HG03159 (cell line): ENCODE results near the gene SPEN.

Experiments
- ATAC-seq: cut with Tn5 transposase; IDR thresholded peaks from one replicate; pipeline ENCODE4 v1.9.1; 2021; ENCODE audit warnings: mild to moderate bottlenecking, moderate library complexity; ENCODE audit not compliant: unreplicated experiment

The SPEN gene

GRCh38 chr1:15935056-15935950 lies 87.8 kb downstream of the SPEN start:
- ATAC-seq, result no peak

- no peak for ATAC-seq
These were observed 88.5 kb downstream of the SPEN start for GRCh38 chr1:15936025-15936424.

DNA sequence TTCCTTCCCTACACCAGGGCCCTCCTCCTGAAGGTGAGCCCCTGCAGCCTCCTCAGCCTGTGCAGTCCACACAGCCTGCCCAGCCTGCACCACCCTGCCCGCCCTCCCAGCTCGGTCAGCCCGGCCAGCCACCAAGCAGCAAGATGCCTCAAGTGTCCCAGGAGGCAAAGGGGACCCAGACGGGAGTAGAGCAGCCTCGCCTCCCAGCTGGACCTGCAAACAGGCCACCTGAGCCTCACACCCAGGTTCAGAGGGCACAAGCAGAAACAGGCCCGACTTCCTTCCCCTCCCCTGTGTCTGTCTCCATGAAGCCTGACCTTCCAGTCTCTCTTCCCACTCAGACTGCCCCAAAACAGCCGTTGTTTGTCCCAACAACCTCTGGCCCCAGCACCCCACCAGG lies 89.6 kb downstream of the SPEN start:
- no peak for ATAC-seq

DNA sequence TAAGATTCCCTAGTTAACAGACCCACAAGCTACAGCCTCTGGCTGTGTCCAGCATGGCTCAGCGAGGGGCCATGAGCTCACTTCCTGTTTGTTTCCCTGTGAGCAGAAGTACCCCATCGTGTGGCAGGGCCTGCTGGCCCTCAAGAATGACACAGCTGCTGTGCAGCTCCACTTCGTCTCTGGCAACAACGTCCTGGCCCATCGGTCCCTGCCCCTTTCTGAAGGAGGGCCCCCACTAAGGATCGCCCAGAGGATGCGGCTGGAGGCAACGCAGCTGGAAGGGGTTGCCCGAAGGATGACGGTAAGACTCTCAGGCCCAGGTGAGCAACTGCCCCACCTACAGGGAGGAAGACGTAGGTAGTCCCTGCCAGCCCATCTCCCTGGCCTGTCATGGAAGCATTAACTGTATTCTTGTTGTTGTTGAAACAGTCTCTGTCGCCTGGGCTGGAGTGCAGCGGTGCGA lies 90.2 kb downstream of the SPEN start:
- ATAC-seq, result no peak

DNA sequence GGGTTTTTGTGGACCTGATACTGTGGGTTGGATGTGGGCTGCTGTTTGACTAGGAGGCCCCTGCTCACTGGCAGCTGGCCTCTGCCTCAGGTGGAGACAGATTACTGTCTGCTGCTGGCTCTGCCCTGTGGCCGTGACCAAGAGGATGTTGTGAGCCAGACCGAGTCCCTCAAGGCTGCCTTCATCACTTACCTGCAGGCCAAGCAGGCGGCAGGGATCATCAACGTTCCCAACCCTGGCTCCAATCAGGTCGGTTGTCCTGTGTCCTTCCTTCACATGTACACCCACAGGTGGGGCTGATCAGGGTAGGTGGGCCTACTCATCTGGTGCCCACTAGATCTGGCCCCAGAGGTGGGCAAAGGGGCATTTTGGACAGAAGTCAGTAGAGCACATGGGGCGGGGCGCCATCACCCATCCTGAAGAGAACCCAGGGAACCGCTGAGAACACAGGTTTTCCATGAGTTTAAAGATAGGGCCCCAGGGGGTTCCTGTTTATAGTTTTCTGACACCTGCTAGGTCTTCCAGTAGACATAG lies 91.2 kb downstream of the SPEN start:
- no peak for ATAC-seq

DNA sequence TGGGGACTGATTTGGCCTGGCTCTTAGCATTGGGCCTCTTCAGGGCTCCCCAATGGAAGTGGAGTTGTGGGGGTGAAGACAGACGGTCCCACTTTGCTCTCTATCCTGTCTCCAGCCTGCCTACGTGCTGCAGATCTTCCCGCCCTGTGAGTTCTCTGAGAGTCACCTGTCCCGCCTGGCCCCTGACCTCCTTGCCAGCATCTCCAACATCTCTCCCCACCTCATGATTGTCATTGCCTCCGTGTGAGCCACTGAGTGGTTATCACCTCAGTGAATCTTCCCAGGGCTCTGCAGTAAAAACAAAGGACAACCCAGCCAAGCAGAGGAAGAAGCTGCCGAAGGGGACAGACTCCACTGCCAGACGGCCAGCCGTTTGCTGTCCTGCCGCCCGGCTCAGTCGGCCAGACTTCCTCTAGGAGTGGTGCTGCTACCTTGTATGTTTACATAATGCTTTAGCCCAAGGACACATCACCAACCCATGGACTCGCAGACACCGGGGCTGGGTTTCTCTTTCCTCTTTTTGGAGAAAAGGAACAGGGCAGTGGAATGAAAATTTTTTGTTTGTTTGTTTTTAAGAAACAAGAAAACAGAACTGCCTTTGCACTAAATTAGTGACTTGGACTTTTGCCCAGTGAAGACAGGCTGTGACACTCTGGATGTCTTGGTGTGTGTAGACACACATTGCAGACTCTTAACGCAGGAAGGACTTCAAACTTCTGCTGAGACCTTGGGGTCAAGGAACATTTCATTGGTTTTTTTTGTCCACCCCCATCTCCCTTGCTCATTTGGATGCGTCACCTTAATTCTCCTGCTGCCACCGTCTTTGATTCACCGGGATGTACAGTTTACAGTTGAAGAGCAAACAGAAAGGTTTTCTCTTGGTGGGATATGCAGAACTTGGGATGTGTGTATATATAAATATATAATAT lies 91.9 kb downstream of the SPEN start:
- no peak for ATAC-seq

DNA sequence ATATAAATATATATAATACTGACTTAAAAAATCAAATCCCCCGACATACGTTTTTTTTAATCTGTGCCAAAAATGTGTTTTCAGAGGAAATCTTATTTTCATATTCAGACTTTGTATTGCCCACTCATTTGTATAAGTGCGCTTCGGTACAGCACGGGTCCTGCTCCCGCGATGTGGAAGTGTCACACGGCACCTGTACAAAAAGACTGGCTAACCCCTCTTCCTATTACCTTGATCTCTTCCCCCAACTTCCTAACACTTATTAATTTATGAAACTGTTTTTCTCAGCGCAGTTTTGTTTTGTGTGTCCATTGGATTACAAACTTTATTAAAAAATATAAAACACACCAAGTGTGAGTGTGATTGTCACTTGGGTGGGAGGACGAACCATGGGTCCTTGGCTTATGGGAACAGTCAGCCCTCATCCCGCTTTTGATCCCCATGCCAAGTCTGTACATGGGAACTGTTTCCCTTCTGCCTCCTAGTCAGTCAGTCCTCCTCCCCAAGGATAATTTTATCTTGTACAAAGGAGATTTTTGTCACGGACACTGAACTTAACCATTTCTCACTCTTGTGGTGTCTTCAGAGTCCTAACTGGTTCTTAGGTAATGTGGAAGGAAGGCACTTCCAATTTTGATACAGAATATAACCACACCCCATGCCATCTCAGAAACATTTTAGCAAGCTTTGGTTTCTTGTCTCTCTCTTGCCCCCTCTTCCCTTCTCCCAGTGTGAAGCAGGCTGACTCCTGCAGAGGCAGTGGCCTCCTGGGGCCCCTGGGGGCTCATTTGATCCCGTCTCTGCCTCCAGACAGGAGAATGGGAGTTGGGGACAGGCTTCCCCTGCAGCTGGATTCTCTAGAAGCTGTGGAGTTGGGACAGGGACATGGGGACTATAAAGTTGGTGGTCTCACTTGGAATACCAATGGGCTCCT lies 92.9 kb downstream of the SPEN start:
- no peak for ATAC-seq

DNA sequence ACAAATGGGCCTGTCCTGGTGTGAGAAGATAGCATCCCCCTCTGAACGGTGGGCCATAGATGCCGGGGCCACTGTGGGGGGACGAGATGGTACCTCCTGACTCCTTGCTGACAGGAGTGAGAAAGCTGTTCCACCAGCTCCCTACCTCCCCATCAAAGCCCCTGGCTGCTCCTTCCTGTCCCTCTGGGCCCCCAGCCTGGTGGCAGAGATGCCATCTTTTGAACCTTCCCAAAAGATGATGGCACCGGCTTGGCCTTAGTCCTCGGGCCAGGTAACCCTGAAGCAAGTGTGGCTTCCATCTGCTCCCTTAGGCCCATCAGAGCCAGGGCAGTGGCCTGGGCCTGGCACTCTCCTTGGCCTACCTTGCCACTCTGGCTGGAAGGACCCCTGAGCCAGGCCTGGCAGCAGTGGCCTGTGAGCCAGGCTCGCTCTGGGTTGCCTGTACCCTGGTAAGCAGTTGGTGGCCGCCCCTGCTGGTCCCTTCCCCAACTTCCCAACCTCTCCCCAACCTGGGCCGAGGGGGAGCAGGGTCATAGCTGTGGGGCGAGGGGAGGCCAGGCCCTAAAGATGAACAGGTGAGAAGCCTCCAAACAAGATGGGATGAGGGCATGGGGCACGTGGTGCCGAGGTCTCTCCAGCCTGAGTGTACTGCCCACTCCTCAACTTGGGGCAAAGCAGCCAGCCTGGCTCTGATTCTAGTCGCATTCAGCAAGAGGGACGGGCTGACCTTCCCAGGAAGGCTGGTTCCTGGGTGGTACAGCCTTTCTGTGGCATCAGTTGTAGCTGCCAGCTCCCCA lies 93.7 kb downstream of the SPEN start:
- no peak for ATAC-seq

DNA sequence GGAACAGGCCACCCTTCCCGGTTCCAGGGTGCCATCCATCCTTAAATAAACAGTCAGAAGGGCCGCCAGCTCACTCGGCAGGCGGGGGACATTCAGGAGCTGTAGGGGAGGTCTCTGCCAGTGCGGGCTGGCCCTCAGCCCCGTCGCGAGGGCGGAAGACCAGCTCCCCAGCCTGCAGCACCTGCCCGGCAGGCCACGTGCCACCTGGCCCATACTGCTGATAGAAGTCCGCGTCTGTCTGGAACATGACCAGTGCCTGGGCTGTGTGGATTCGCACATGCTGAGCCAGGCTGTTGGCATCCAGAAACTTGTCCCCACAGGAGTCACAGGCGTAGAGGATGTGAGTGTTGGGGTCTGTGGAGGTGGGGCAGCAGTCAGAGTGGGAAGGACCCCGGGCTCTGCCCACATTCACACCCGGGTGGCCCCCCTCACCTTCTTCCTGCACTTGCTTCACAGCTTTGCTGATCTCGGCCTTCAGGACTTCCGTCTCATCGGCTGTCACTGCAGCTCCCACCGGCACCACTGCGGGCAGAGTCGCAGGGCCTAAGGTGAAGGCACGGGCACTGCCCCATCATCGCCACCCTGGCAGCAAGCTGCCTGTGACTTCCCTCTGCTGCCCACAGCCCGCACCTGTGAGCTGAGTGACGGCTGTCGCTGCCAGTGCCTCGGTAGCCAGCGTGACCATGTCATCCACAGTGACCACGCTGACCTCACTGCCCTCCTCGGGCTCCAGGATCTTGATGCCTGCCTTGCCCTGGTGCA lies 94.6 kb downstream of the SPEN start:
- no peak for ATAC-seq

DNA sequence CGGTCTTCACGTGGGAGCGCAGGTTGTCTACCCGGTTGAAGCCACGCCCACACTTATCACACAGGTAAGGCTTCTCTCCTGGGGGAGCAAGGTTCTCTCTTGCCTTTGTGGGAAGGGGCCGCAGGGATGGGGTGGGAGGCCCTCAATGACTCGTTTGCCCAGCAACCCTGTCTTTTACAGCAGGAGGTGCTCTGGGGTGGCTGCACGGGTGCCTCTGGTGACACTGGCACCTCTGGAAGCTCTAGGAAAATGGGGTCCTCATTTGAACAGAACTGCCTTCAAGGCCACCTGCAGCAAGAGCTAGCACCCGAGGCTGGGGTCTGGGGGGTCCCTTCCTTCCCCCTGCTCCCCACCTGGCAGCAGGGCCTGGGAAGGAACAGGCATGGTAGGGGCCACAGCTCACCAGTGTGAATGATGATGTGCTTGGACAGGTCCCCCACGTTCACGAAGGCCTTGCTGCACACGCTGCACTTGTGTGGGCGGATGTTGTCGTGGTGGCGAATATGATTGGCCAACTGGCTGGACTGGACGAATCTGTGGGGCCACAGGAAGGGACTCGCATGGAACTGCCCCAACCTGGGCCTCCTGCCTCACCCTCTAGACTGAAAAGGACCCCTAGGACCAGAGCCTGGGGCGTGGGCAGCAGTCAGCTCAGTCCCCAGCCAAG lies 95.3 kb downstream of the SPEN start:
- ATAC-seq, result no peak

- ATAC-seq, result no peak
These were observed 96.0 kb downstream of the SPEN start for GRCh38 chr1:15943328-15943991.

GRCh38 chr1:15943992-15944307 lies 96.4 kb downstream of the SPEN start:
- no peak for ATAC-seq

- ATAC-seq, result no peak
These were observed 97.0 kb downstream of the SPEN start for GRCh38 chr1:15944308-15945010.

DNA sequence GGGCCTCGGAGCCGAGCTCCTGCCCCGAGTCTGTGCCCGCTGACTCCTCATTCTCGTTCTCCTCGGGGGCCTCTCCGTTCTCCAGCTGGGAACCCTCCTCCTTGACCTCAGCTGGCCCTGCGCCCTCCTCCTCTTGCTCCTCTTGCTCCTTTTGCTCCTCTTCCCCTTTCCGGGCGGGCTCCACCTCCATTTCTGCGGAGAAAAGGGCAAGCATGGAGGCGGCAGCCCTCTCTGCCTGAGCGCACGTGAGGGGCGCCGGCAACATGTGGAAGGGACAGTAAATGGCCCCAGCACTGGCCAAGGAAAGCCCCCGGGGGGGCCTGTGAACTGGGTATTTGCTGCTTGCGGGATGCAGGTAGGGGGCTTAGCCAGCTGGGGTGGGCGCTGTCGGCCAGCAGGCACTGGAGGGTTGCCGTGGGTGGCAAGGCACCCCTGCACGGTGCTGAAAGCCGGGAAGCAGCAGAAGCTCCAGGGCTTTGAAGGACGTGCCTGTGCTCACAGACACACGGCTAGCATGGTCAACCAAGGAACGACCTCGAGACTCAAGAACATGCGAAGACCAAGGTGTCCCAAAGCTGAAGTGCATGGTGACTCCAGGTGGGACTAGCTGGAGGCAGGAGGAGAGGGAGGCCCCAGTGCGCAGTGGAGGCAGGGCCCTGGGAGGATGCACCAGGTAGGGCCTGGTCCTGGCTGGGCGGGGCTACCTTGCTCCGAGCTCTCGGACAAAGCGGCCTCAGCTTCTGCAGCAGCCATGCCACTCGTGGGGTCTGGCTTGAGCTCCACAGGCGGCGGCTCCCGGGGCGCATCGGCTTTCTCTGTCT lies 97.7 kb downstream of the SPEN start:
- ATAC-seq, result no peak

- no peak for ATAC-seq
These were observed 98.4 kb downstream of the SPEN start for GRCh38 chr1:15945832-15946448.
